Activated CD8-positive, alpha-beta T cell treated with anti-CD3 and anti-CD28 coated beads, Interleukin-2, amount 10 ng/mL, durations not matched to agents 7 days and 5 days (primary cell): Measurements from ENCODE around the gene CCL4L2. TPM values are rescaled to one million over a fixed set of nuclear protein-coding genes. Genes with fewer than 3 reads are reported as not detected.

Source experiments
- total RNA-seq, 2 experiments: library from RNA; stranded (reverse); gene quantifications; one replicate each; pipeline ENCODE4 v1.2.3, GENCODE V29; 2021

CCL4L2 gene
- total RNA-seq, 2 experiments from 2014 or later, result 1.2 to 1.5 TPM

Other genes with a start within 250 kb of the CCL4L2 start
- not detected for gene CCL16, start 229.6 kb upstream of the CCL4L2 start, total RNA-seq
- gene CCL14, start 224.3 kb upstream of the CCL4L2 start, total RNA-seq, result not detected
- not detected for gene CCL15, start 209.5 kb upstream of the CCL4L2 start, total RNA-seq
- not detected for gene CCL23, start 193.1 kb upstream of the CCL4L2 start, total RNA-seq
- gene CCL18, start 146.8 kb upstream of the CCL4L2 start, total RNA-seq, result not detected
- gene CCL3, start 120.9 kb upstream of the CCL4L2 start, total RNA-seq, result 1 to 10 TPM; 4.2 to 5.1 TPM
- 1 to 10 TPM; 6.5 to 6.7 TPM for gene CCL4, start 107.2 kb upstream of the CCL4L2 start, total RNA-seq
- gene TBC1D3B, start 34.4 kb upstream of the CCL4L2 start, total RNA-seq, result 1 to 10 TPM; 6.7 to 8.1 TPM
- under 1 TPM; 0.16 to 0.84 TPM for gene CCL3L1, start 14.3 kb upstream of the CCL4L2 start, total RNA-seq
- gene TBC1D3I, start 53.5 kb downstream of the CCL4L2 start, total RNA-seq, result under 1 TPM; 0.31 to 0.58 TPM
- gene TBC1D3G, start 112.8 kb downstream of the CCL4L2 start, total RNA-seq, result not detected
- not detected for gene TBC1D3H, start 177.4 kb downstream of the CCL4L2 start, total RNA-seq